GM12874 (cell line): ENCODE measurements around the gene STK24.

ENCODE experiments used
- TF ChIP-seq, protein P1 (sequence below): IDR thresholded peaks from 2 replicates; pipeline ENCODE4 v1.5.1; 2011; ENCODE audit warnings: low read depth, mild to moderate bottlenecking, control low read depth, low read length, moderate library complexity; ENCODE audit not compliant: insufficient read depth

STK24 gene

DNA sequence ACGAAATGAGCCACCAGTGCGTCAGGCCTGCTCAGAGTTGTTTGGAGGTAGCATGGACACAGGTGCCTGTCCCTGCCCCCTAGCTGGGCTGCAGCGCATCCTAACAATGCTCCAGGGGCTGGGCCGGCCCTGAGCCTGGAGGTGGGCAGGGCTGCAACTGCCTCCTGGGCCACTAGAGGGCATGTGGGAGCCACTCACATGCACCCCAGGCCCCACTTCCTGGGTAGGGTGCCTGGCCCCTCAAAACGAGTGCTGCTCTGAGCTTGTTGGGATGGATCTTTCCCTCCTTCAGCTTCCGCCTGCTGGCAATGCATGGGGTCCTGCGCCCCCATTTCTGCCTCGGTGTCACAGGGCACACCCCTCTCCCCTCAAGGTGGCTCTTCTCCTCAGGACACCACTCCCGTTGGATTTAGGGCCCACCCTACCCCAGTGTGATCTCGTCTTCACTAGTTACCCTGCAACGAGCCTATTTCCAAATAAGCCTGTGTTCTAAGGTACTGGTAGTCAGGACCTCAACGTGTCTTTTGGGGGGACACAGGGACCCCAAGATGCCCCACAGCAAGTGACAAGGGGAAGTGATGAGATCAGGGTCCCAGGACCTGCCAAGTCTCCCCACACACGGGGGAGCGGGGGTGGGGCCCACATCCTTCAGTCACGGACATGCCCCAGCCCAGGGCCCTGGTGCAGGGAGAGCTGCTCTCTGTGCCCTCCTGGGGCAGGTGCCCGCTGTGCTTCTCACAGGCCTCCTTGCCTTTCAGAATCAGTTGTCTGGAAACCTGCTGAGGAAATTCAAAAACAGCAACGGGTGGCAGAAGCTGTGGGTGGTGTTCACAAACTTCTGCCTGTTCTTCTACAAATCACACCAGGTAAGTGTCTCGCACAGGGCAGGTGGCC is 131.3 kb downstream of the STK24 start:
- TF ChIP-seq, protein P1, sequence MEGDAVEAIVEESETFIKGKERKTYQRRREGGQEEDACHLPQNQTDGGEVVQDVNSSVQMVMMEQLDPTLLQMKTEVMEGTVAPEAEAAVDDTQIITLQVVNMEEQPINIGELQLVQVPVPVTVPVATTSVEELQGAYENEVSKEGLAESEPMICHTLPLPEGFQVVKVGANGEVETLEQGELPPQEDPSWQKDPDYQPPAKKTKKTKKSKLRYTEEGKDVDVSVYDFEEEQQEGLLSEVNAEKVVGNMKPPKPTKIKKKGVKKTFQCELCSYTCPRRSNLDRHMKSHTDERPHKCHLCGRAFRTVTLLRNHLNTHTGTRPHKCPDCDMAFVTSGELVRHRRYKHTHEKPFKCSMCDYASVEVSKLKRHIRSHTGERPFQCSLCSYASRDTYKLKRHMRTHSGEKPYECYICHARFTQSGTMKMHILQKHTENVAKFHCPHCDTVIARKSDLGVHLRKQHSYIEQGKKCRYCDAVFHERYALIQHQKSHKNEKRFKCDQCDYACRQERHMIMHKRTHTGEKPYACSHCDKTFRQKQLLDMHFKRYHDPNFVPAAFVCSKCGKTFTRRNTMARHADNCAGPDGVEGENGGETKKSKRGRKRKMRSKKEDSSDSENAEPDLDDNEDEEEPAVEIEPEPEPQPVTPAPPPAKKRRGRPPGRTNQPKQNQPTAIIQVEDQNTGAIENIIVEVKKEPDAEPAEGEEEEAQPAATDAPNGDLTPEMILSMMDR = peak; percentile 99

DNA sequence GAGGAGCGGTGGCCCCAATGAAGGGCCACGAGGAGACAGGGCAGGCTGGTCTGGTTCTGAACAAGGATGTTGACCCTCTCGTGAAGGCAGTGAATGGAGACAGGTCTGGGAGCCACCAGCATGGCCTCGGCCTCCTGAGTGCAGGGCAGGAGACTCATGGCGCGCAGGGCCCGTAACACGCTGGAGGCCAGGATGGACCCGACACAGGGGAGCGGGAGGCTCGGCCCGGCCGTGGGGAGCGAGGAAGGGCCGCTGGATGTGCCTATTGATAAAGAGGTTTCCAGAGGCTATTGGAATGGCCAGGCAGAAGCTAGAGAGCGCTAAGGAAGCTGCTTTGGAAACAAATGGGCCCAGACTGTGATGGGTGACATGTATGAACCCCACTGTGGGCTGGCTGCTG is 132.5 kb downstream of the STK24 start:
- TF ChIP-seq, protein P1 = no peak

DNA sequence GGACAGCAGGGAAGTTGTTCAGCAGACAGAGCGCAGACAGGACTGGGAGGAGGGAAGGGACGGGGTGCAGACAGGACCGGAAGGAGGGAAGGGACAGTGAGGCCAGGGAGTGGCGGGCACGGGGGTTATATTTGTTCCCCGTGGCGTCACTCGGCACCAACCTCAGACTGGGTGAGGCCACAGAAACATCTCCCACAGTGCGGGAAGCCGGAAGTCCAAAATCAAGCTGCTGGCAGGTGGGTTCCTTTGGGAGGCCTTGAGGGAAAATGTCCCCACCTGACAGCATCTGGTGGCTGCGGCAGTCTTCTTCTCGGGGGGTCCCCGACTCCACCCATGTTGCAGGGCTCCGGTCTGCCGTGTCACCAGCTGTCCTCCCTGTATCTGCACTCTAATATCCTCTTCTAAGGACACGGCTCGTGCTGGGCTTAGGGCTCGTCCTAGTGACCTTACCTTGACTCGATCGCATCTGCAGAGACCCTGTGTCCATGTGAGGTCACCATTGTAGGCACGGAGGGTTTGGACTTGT is 133.0 kb downstream of the STK24 start:
- TF ChIP-seq, protein P1 = no peak

DNA sequence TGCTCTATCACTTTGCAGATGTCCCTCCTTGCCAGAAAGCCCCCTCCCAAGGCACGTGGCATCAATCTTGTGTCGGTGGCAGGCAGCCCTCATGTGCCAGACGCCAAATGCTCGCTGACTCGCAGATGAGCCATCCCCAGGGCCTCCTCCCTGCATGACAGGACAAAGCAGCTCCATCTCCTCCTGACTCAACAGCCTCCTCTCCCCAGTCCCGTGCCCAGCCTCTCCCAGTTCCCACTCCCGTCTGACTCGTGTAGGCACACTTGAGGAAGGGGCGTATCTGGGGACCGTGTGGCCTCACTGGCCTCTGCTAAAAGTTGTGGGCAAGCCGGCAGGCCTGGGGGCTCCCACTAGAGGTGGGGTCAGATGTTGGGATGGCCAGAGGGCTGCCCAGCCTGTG is 133.6 kb downstream of the STK24 start:
- TF ChIP-seq, protein P1 = no peak

DNA sequence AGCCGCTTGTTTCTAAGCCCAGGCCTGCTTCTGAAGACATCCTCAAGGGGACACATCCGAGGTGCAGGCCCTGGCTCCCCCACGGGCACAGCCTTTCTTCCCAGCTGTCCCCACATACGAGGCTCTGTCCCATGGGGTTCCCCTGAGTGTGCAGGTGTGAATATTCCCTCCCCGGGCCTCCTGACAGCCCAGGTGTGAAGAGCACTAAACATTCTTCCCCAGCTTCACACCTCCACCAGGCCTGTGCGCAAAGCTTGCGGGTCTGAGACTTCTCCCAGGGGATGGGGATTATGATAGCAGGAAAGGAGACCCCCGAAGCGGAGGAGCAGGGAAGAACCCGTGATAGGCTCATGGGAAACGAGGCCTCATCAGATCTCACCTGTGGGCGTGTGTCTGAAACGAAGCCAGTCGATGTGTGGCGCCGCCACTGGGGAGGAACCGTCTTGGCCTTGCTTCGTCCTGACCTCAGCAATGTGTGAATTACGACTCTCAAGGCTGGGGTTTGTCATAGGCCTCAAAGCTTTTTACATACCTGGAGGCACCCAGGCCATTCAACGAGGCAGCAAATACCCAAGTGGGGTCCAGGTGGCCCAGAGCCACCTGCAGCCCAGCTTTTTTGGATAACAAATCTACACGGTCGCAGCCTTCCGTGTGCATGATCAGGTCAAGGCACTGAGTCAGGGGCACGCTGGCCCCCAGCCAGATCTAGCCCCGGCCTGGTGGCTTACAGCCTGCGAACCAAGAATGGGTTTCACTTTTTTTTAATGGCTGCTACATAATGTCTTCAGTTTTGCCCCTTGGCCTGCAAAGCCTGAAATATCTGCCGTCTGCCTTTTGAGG is 134.3 kb downstream of the STK24 start:
- TF ChIP-seq, protein P1 = no peak

DNA sequence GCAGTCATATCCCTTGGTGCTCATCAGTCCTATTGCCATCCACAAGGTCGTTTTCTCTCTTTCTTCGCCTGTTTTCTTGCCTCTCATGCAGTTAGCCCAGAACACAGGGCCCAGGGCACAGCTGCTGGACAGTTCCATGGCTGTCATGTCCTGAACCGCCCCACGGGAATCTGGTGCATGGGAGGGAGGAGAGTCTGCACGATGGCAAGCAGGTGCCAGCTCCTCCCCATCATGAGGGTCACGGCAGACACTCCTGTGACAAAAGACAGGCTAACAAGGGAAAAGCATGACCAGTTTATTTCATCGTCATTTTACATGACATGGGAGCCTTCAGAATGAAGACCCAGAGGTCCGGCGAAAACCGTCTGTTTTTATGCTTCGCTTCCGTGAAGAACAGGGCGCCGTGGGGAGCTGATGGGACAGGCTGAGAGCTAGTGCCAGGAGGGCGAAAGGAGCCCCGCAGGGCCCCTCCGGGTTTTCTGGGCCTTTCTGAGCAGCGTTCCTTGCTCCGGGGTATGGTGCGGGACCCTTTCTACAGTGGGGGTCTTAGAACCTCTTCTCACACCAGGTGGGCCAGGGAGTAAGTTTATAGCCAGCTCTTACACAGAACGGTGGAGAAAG is 135.7 kb downstream of the STK24 start:
- TF ChIP-seq, protein P1 = no peak
